Measurements from ENCODE around the gene SLC7A4. TPM values are rescaled to one million over a fixed set of nuclear protein-coding genes. Genes with fewer than 3 reads are reported as not detected.

The SLC7A4 gene
- total RNA-seq, 1 experiment from 2014 or later, result not detected

DNA sequence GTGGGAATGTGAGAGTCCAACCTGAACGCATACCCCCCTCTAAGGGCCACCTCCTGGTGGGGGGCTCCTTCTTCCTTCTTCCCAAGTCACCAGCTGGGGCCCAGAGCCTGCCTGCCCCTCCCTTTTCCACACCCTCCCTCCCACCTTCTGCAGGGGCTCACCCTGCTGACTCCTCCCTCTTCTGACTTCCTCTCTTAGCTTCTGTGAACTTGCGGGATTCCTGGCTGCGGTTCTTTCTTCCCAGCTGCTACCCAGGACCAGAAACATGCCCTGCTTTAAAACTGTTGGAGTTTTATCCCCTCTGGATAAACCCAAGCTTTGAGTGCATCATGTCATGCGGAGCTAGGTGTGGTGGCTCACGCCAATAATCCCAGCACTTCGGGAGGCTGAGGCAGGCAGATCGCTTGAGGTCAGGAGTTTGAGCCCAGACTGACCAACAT is 23.5 kb upstream of the SLC7A4 start:
- H3K27me3 ChIP-seq (replicated peaks; ENCODE audit: insufficient read depth, low read depth, low read length, poor library complexity), result no peaks in the 10 kb centered on the region
- peaks cover 3% of the 10 kb centered on the region for H3K4me1 ChIP-seq (ENCODE audit: insufficient read depth, low read length, poor library complexity, severe bottlenecking)
- TF ChIP-seq, protein P1, sequence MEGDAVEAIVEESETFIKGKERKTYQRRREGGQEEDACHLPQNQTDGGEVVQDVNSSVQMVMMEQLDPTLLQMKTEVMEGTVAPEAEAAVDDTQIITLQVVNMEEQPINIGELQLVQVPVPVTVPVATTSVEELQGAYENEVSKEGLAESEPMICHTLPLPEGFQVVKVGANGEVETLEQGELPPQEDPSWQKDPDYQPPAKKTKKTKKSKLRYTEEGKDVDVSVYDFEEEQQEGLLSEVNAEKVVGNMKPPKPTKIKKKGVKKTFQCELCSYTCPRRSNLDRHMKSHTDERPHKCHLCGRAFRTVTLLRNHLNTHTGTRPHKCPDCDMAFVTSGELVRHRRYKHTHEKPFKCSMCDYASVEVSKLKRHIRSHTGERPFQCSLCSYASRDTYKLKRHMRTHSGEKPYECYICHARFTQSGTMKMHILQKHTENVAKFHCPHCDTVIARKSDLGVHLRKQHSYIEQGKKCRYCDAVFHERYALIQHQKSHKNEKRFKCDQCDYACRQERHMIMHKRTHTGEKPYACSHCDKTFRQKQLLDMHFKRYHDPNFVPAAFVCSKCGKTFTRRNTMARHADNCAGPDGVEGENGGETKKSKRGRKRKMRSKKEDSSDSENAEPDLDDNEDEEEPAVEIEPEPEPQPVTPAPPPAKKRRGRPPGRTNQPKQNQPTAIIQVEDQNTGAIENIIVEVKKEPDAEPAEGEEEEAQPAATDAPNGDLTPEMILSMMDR (conservative IDR thresholded peaks at IDR 0.05; ENCODE audit: low read depth, low read length), result no peak
- no peak overlapping the region for H3K27ac ChIP-seq (ENCODE audit: low read depth, low read length, poor library complexity, severe bottlenecking)
- no peaks in the 10 kb centered on the region for H3K36me3 ChIP-seq (ENCODE audit: insufficient read depth, low read length, poor library complexity, severe bottlenecking)
- ChIA-PET CTCF (interaction anchor here (0.6 kb wide), 1 partner anchor 15 kb away, joined by 3 read pairs; no protein-coding TSS in a partner anchor), POLR2A (ENCODE audit: low non-redundant PET) (no interaction called here)
- no TSS peak for BruUV-seq (replicated peaks)
- H3K4me3 ChIP-seq (ENCODE audit: low read depth, low read length, poor library complexity, severe bottlenecking), result no peak overlapping the region
- H3K9me3 ChIP-seq (ENCODE audit: low read depth, low read length, poor library complexity, severe bottlenecking), result no peaks in the 10 kb centered on the region
- no peak for DNase-seq (ENCODE audit: low spot score)
- intact Hi-C loops (cut with micrococcal nuclease; ENCODE audit: unreplicated experiment), result no loop called here

DNA sequence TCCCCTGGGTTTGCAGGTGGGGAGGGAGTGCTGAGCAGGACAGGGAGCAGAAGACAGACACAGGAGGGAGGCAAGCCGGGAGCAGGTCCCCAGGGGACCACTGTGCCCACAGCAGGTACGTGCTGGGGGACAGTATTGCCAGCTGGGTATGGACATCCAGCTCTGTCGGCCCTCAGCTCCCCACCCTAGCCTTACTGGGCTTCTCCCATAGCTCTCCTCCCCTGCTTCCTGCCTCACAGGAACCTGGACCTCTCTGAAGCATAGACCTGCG is 23.1 kb upstream of the SLC7A4 start:
- intact Hi-C loops (cut with micrococcal nuclease; ENCODE audit: unreplicated experiment), result no loop called here
- no peaks in the 10 kb centered on the region for H3K27me3 ChIP-seq (replicated peaks; ENCODE audit: insufficient read depth, low read depth, low read length, poor library complexity)
- H3K36me3 ChIP-seq (ENCODE audit: insufficient read depth, low read length, poor library complexity, severe bottlenecking), result no peaks in the 10 kb centered on the region
- BruUV-seq (replicated peaks), result no TSS peak
- no peak overlapping the region for H3K4me3 ChIP-seq (ENCODE audit: low read depth, low read length, poor library complexity, severe bottlenecking)
- POLR2A ChIA-PET (ENCODE audit: low non-redundant PET), result no interaction called here
- H3K4me1 ChIP-seq (ENCODE audit: insufficient read depth, low read length, poor library complexity, severe bottlenecking), result peaks cover 3% of the 10 kb centered on the region
- CTCF ChIA-PET, result no interaction called here
- no peak for DNase-seq (ENCODE audit: low spot score)
- TF ChIP-seq EZH2 (IDR thresholded peaks at IDR 0.05; ENCODE audit: borderline replicate concordance, low read depth, low read length, poor library complexity, severe bottlenecking), result no peak
- TF ChIP-seq, protein P1 (conservative IDR thresholded peaks at IDR 0.05; ENCODE audit: low read depth, low read length), result no peak
- no peaks in the 10 kb centered on the region for H3K9me3 ChIP-seq (ENCODE audit: low read depth, low read length, poor library complexity, severe bottlenecking)
- no peak overlapping the region for H3K27ac ChIP-seq (ENCODE audit: low read depth, low read length, poor library complexity, severe bottlenecking)

DNA sequence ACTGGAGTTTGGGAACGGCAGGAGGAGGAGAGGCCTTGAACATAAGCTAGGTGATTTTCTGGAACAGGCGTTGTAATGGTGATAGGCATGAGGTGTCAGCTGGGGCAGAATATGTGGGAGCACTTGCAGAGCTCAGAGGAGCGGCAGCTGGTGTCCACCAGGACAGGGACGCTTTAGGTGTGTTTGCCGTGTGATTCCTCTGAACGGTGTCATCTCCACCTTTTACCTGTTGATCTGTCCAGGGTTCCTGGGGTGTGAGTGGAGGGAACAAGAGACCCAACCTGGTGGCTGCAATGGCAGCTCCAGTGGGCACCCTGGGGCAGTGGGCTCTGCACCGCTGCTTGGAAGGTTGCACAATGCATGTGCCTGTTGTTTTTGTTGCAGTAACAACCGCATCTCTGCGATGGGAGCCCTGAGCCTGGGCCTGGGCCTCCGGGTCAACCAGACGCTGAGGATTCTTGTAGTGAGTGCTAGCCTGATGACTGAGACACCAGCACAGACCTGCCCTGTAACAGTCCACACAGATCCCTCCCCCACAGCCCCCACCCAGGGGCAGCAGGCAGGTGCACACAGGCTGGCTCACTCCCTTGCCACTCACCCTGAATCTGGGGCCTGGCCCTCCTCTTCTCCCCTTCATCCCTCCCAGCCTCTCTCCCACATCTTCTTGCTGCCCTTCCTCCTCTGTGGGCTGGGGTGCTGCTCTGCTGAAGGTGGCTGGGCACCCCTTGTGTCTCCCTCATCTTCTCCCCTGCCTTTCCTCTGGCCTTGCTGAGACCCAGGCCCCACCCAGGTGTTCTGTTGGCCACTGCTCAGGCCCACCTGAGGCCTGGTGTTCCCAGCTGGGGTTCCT is 22.6 kb upstream of the SLC7A4 start:
- H3K4me3 ChIP-seq (ENCODE audit: low read depth, low read length, poor library complexity, severe bottlenecking), result no peak overlapping the region
- no peak for DNase-seq (ENCODE audit: low spot score)
- no peak overlapping the region for H3K27ac ChIP-seq (ENCODE audit: low read depth, low read length, poor library complexity, severe bottlenecking)
- ChIA-PET CTCF (no interaction called here), POLR2A (ENCODE audit: low non-redundant PET) (no interaction called here)
- intact Hi-C loops (cut with micrococcal nuclease; ENCODE audit: unreplicated experiment), result no loop called here
- H3K4me1 ChIP-seq (ENCODE audit: insufficient read depth, low read length, poor library complexity, severe bottlenecking), result peaks cover 3% of the 10 kb centered on the region
- H3K9me3 ChIP-seq (ENCODE audit: low read depth, low read length, poor library complexity, severe bottlenecking), result no peaks in the 10 kb centered on the region
- no peaks in the 10 kb centered on the region for H3K27me3 ChIP-seq (replicated peaks; ENCODE audit: insufficient read depth, low read depth, low read length, poor library complexity)
- no peaks in the 10 kb centered on the region for H3K36me3 ChIP-seq (ENCODE audit: insufficient read depth, low read length, poor library complexity, severe bottlenecking)
- no TSS peak for BruUV-seq (replicated peaks)
- TF ChIP-seq, protein P1 (conservative IDR thresholded peaks at IDR 0.05; ENCODE audit: low read depth, low read length), result no peak
- no peak for TF ChIP-seq EZH2 (IDR thresholded peaks at IDR 0.05; ENCODE audit: borderline replicate concordance, low read depth, low read length, poor library complexity, severe bottlenecking)

All from A673 (cell line).